ENCODE data around the gene UNC13C. TPM values are rescaled to one million over a fixed set of nuclear protein-coding genes. Genes with fewer than 3 reads are reported as not detected.

The UNC13C gene
- total and polyA plus RNA-seq, 2 of the 13 experiments (the other 11 are each of a cell fraction or from before 2014, with no cell fraction given), result 0.04 TPM; not detected in 1

GRCh38 chr15:54424171-54424570, 445.9 kb downstream of the UNC13C start:
- Histone ChIP-seq H3K27ac (ENCODE audit: extremely low read length, insufficient read depth, low read length) (no peak overlapping the region), H3K79me2 (ENCODE audit: insufficient read depth, low read length) (no peaks in the 10 kb centered on the region), H3K9me3 (ENCODE audit: low read length) (no peaks in the 10 kb centered on the region; the same call in 1 of the 2 replicates), H3K4me3 (replicated peaks in 1 of 3; ENCODE audit: insufficient read depth in 1 of 3, low read depth in 2 of 3, low read length in 3 of 3) (no peak overlapping the region), H3K36me3 (replicated peaks in 1 of 2; ENCODE audit: control insufficient read depth in 1 of 2, insufficient read depth in 2 of 2, low read length in 2 of 2) (no peaks in the 10 kb centered on the region), H3K27me3 (ENCODE audit: control insufficient read depth in 1 of 2, insufficient read depth in 2 of 2, low read length in 2 of 2) (no peaks in the 10 kb centered on the region), H2AFZ (ENCODE audit: low read length) (no peak overlapping the region), H4K20me1 (ENCODE audit: insufficient read depth, low read length) (no peaks in the 10 kb centered on the region), H3K4me1 (ENCODE audit: insufficient read depth, low read length) (0 out of 2 replicates have a peak, but pooled peaks cover 6% of the 10 kb centered on the region), H3K4me2 (ENCODE audit: low read depth, low read length) (no peak overlapping the region), H3K9ac (ENCODE audit: insufficient read depth, low read depth, low read length) (no peak overlapping the region)
- ChIA-PET CTCF (ENCODE audit: low intra/inter-chr PET ratio, low total read pairs) (no interaction called here), POLR2A (no interaction called here)
- WGBS (ENCODE audit: low lambda C conversion rate), result 0% methylated on average over 2 of the region's 2 CpGs
- no peak for DNase-seq (ENCODE audit: low spot score)
- in situ Hi-C loops (cut with HindIII; ENCODE audit: extremely low pct_ligation_motif_present, low pct_unique_long_range_greater_than_20kb) (no loop called here), intact Hi-C loops (cut with micrococcal nuclease; ENCODE audit: unreplicated experiment) (no loop called here)
- FAIRE-seq, result no peak
- ATAC-seq, result no peak
- TF ChIP-seq ZNF24 (IDR thresholded peaks at IDR 0.05) (no peak), ZNF790 (CRISPR knock-in tag; IDR thresholded peaks at IDR 0.05; ENCODE audit: borderline replicate concordance) (no peak), PCBP2 (optimal IDR thresholded peaks at IDR 0.05; ENCODE audit: low read depth, low read length, poor library complexity, severe bottlenecking) (no peak), ZSCAN5A (CRISPR knock-in tag; IDR thresholded peaks at IDR 0.05; ENCODE audit: borderline replicate concordance) (no peak), HNRNPK (IDR thresholded peaks at IDR 0.05; ENCODE audit: low read depth, low read length, poor library complexity, severe bottlenecking) (no peak), ZNF335 (CRISPR knock-in tag; IDR thresholded peaks at IDR 0.05) (no peak), ZNF570 (CRISPR knock-in tag; IDR thresholded peaks at IDR 0.05; ENCODE audit: borderline replicate concordance) (no peak), ZNF33B (CRISPR knock-in tag; IDR thresholded peaks at IDR 0.05) (no peak), SATB2 (CRISPR knock-in tag; IDR thresholded peaks at IDR 0.05) (no peak)
- BruUV-seq (replicated peaks), result no TSS peak
